Prostate gland (tissue), 2 donors: ENCODE measurements around the gene GGA3. TPM values are rescaled to one million over a fixed set of nuclear protein-coding genes. Genes with fewer than 3 reads are reported as not detected.
"Not testable (repeated sequence)": the region's sequence is repeated elsewhere in the genome, so short reads cannot be mapped to it uniquely, and the experiment has no call there.

Experiments used
- DNase-seq: peaks from one replicate; pipeline ENCODE4 v3.0.0-alpha.2; 2019; ENCODE audit warnings: low spot score
- H3K27ac ChIP-seq, 2 donors: fragments of 200-600 bp; sonication (generic); 2 replicates each; pipeline ENCODE4 v1.5.1; 2017 to 2019
- H3K27me3 ChIP-seq: fragments of 200-600 bp; sonication (generic); replicated peaks from 2 replicates; pipeline ENCODE4 v1.5.1; 2019; ENCODE audit not compliant: insufficient read depth
- H3K36me3 ChIP-seq, 2 donors: fragments of 200-600 bp; sonication (generic); 1 replicate in 1 of 2; 2 replicates in 1 of 2; pipeline versions ENCODE4 v1.5.1 to v1.8.1; 2017 to 2019
- H3K4me1 ChIP-seq: fragments of 200-600 bp; sonication (generic); replicated peaks from 2 replicates; pipeline ENCODE4 v1.5.1; 2019
- H3K4me3 ChIP-seq, 2 donors: fragments of 200-600 bp; sonication (generic); 2 replicates each; pipeline ENCODE4 v1.5.1; 2017 to 2019
- H3K9me3 ChIP-seq: fragments of 200-600 bp; sonication (generic); 2 replicates; pipeline ENCODE4 v1.5.1; 2017
- POLR2A ChIP-seq: fragments of 450-650 bp; IDR thresholded peaks from one replicate; pipeline ENCODE4 v1.6.1; 2016; ENCODE audit warnings: antibody characterized with exemption, mild to moderate bottlenecking
- POLR2AphosphoS5 ChIP-seq: sonication (generic); formaldehyde crosslinking; IDR thresholded peaks from one replicate; pipeline ENCODE4 v1.6.1; 2017; ENCODE audit warnings: antibody characterized with exemption
- WGBS: methylation state at CpG from one replicate; pipeline ENCODE4 v1.1.5; 2018; 5-methylcytosine and 5-hydroxymethylcytosine counted together
- intact Hi-C: fragments of 100-400 bp; cut with DNase I; formaldehyde crosslinking; loops from one replicate; pipeline ENCODE4 v1.14.2; 2022
- total RNA-seq, 2 donors: library from RNA; depleted of rRNA; stranded (reverse); fragments of >200 nt; gene quantifications; one replicate each; pipeline ENCODE4 v1.1.0, GENCODE V29; 2016
- TF ChIP-seq, protein P1 (sequence below), 4 experiments: fragments of 200-600 bp in 2 of 4; fragments of 450-650 bp in 2 of 4; sonication (generic) in 2 of 4; IDR thresholded peaks; 1 replicate in 3 of 4; 2 replicates in 1 of 4; pipeline ENCODE4 v1.5.1; 2016 to 2019; ENCODE audit warnings: antibody characterized with exemption in 4 of 4, mild to moderate bottlenecking in 2 of 4, moderate library complexity in 2 of 4

GGA3 gene
- total RNA-seq, 2 donors from 2014 or later, result 18.9 to 43.3 TPM

GRCh38 chr17:75285123-75285522, 23.7 kb upstream of the GGA3 start:
- WGBS, result 96% methylated on average over 6 of the region's 6 CpGs
- TF ChIP-seq, protein P1, sequence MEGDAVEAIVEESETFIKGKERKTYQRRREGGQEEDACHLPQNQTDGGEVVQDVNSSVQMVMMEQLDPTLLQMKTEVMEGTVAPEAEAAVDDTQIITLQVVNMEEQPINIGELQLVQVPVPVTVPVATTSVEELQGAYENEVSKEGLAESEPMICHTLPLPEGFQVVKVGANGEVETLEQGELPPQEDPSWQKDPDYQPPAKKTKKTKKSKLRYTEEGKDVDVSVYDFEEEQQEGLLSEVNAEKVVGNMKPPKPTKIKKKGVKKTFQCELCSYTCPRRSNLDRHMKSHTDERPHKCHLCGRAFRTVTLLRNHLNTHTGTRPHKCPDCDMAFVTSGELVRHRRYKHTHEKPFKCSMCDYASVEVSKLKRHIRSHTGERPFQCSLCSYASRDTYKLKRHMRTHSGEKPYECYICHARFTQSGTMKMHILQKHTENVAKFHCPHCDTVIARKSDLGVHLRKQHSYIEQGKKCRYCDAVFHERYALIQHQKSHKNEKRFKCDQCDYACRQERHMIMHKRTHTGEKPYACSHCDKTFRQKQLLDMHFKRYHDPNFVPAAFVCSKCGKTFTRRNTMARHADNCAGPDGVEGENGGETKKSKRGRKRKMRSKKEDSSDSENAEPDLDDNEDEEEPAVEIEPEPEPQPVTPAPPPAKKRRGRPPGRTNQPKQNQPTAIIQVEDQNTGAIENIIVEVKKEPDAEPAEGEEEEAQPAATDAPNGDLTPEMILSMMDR (IDR thresholded peaks at IDR 0.05), result no peak
- TF ChIP-seq POLR2AphosphoS5, result no peak
- TF ChIP-seq POLR2A, result no peak
- no peaks in the 10 kb centered on the region for H3K36me3 ChIP-seq

GRCh38 chr17:75280189-75280588, 18.8 kb upstream of the GGA3 start:
- H3K27me3 ChIP-seq, DNase-seq, H3K27ac ChIP-seq, H3K4me3 ChIP-seq, H3K9me3 ChIP-seq, intact Hi-C loops, H3K36me3 ChIP-seq, H3K4me1 ChIP-seq: not testable (repeated sequence)
- 96% methylated on average over 4 of the region's 4 CpGs for WGBS

More at GRCh38 chr17:75285123-75285522, 23.7 kb upstream of the GGA3 start:
- Histone ChIP-seq H3K27me3 (no peaks in the 10 kb centered on the region), H3K9me3 (no peaks in the 10 kb centered on the region), H3K27ac (no peak overlapping the region), H3K4me1 (no peaks in the 10 kb centered on the region), H3K4me3 (no peak overlapping the region)
- DNase-seq, result no peak
- intact Hi-C loops, result no loop called here

DNA sequence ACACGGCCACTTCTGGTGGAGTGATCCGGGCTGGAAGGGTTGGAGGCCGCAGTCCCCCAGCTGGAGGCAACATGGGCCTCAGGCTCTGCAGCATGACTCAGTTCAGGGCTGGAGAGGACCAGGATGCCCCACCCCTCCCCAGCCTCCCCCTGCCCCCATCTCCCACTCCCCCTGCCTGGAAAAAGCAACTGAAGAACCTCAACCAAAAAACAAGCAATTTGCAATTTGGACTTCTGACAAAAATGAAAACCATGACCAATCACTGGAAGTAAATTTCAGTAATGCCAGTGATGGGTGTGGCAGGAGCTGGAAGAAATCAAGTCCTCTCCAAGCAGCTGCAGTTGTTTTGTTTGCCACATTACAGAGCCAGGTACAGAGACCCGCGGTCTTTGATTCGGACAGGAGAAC, 16.3 kb upstream of the GGA3 start:
- no peaks in the 10 kb centered on the region for H3K4me1 ChIP-seq
- no peak overlapping the region for H3K27ac ChIP-seq
- no peak for DNase-seq
- 87% methylated on average over 6 of the region's 6 CpGs for WGBS
- no peaks in the 10 kb centered on the region for H3K9me3 ChIP-seq
- no peak overlapping the region for H3K4me3 ChIP-seq
- TF ChIP-seq POLR2A (no peak), POLR2AphosphoS5 (no peak)
- TF ChIP-seq, protein P1 (IDR thresholded peaks at IDR 0.05), result no peak
- intact Hi-C loops, result no loop called here
- H3K36me3 ChIP-seq, result no peaks in the 10 kb centered on the region
- H3K27me3 ChIP-seq, result no peaks in the 10 kb centered on the region

- no peak overlapping the region for H3K27ac ChIP-seq
- no peak for DNase-seq
- H3K4me3 ChIP-seq, result no peak overlapping the region
- 73% methylated on average over 7 of the region's 7 CpGs for WGBS
- no peaks in the 10 kb centered on the region for H3K36me3 ChIP-seq
- H3K27me3 ChIP-seq, result no peaks in the 10 kb centered on the region
- H3K4me1 ChIP-seq, result peaks cover 5% of the 10 kb centered on the region
- H3K9me3 ChIP-seq, result no peaks in the 10 kb centered on the region
- intact Hi-C loops, result loop anchor here (5.0 kb wide), 1 partner anchor 138 kb away; no protein-coding TSS in a partner anchor
- no peak for TF ChIP-seq POLR2AphosphoS5
- TF ChIP-seq POLR2A, result no peak
- TF ChIP-seq, protein P1 (IDR thresholded peaks at IDR 0.05), result no peak
Observed at GRCh38 chr17:75273977-75274708, 12.7 kb upstream of the GGA3 start.

DNA sequence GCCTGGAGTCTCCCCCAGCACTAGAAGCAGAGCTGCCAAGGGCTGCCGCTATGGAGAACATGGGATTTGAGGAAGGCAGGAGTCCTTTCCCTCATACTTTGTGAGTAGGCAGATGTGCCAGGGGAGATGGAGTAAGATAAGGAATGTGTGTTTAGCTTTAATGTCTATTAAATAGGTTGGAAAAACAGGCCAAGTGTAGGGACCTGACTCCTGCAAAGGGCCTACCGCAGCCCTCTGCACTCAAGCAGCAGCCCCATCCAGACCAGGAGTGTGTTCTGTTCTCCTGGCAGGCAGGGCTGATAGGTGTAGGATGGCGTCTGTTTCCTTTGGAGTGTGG, 11.4 kb upstream of the GGA3 start:
- no peak for DNase-seq
- H3K27me3 ChIP-seq, result no peaks in the 10 kb centered on the region
- TF ChIP-seq POLR2AphosphoS5, result no peak
- TF ChIP-seq POLR2A, result no peak
- TF ChIP-seq, protein P1 (IDR thresholded peaks at IDR 0.05), result no peak
- intact Hi-C loops, result loop anchor here (5.0 kb wide), 1 partner anchor 139 kb away; no protein-coding TSS in a partner anchor
- 14% methylated on average over 3 of the region's 3 CpGs for WGBS
- no peaks in the 10 kb centered on the region for H3K9me3 ChIP-seq
- H3K4me1 ChIP-seq, result peaks cover 5% of the 10 kb centered on the region
- H3K27ac ChIP-seq, result no peak overlapping the region
- H3K4me3 ChIP-seq, result no peak overlapping the region
- H3K36me3 ChIP-seq, result no peaks in the 10 kb centered on the region
